ENCODE measurements around the gene CSF3R. TPM values are rescaled to one million over a fixed set of nuclear protein-coding genes. Genes with fewer than 3 reads are reported as not detected.

The CSF3R gene
- polyA plus RNA-seq, 3 donors = 270 to 1,537 (median 447) TPM

DNA sequence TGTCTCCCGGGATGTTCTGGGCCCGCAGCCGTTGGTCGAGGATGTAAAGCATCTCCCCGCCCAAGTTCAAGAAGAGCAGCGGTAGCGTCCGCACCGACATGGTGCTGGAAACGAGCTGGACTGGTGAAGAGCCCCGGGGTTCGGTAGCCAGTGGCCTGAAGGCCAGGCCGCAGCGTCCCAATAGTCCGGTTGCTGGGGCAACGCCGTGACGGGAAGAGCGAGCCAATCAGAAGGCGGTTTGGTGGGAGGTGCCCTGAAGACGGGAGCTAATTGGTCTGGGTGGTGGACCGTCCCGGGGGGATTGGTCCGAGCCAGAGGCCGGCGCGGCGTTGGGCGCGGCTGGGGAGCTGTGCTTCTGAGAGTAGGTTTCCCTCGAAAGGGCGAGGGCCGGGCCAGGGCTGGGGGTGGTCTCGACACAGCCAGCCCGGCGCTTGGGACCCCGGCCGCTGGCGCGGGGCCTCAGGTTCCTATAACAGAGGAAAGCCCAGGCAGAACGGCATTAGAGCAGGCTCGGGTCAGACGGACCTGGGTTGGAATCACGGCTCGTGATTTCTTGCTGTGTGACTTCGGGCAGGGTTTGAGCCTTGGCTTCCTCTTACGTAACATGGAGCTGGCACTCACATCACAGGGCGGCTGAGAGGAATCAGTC is 32.3 kb downstream of the CSF3R start, which contains the start of gene OSCP1:
TSS of gene OSCP1 (minus strand) at position 182 of the 649 bp plus-strand sequence. CDS start at position 100, 82 bp downstream.
- Histone ChIP-seq H3K9ac (ENCODE audit: insufficient read depth, low read length, poor library complexity, severe bottlenecking) (peak within 1 kb of the TSS; percentile 74), H3K9me3 (replicated peaks in 1 of 2; ENCODE audit: control insufficient read depth in 1 of 2, insufficient read depth in 1 of 2, low read length in 2 of 2) (no peaks in the 10 kb centered on the region), H3K36me3 (replicated peaks in 1 of 2; ENCODE audit: control insufficient read depth in 1 of 2, insufficient read depth in 2 of 2, low read length in 2 of 2) (peaks cover 9 to 16% of the 10 kb centered on the region in 2 donors), H3K4me2 (replicated peaks; ENCODE audit: extremely low read depth, low read length, poor library complexity, severe bottlenecking) (peak within 1 kb of the TSS; percentile 75), H3K79me2 (ENCODE audit: insufficient read depth, low read length) (no peaks in the 10 kb centered on the region), H3K27ac (ENCODE audit: low read depth in 1 of 2, low read length in 2 of 2) (peak within 1 kb of the TSS; percentile 85 to 94), H2AFZ (ENCODE audit: insufficient read depth, low read depth, low read length, poor library complexity, severe bottlenecking) (peak within 1 kb of the TSS; percentile 89), H3K4me1 (ENCODE audit: control insufficient read depth in 1 of 2, insufficient read depth in 2 of 2, low read length in 2 of 2) (peaks cover 28 to 36% of the 10 kb centered on the region in 2 donors), H3K4me3 (replicated peaks in 1 of 3; ENCODE audit: low read depth in 2 of 3, low read length in 3 of 3) (peak within 1 kb of the TSS; percentile 32 to 74 (median 48)), H3K27me3 (ENCODE audit: control insufficient read depth in 2 of 2, insufficient read depth in 2 of 2, low read length in 2 of 2) (no peaks in the 10 kb centered on the region), H4K20me1 (ENCODE audit: insufficient read depth, low read length) (no peaks in the 10 kb centered on the region)
- Mint-ChIP-seq H3K27ac (peak within 1 kb of the TSS; percentile 91 to 97 (median 96)), H3K4me3 (peak within 1 kb of the TSS; percentile 80 to 89), H3K4me1 (peaks cover 29% of the 10 kb centered on the region), H3K9me3 (no peaks in the 10 kb centered on the region), H3K36me3 (peaks cover 10 to 20% of the 10 kb centered on the region in 2 donors), H3K27me3 (ENCODE audit: low read depth in 3 of 3) (peaks cover 1 to 18% (median 3%) of the 10 kb centered on the region in 3 donors)
- under 1% methylated on average over 43 of the region's 48 CpGs for WGBS (ENCODE audit: insufficient coverage)
- DNase-seq = peak; percentile 95 to 97 (median 95)
- TF ChIP-seq, protein P1, sequence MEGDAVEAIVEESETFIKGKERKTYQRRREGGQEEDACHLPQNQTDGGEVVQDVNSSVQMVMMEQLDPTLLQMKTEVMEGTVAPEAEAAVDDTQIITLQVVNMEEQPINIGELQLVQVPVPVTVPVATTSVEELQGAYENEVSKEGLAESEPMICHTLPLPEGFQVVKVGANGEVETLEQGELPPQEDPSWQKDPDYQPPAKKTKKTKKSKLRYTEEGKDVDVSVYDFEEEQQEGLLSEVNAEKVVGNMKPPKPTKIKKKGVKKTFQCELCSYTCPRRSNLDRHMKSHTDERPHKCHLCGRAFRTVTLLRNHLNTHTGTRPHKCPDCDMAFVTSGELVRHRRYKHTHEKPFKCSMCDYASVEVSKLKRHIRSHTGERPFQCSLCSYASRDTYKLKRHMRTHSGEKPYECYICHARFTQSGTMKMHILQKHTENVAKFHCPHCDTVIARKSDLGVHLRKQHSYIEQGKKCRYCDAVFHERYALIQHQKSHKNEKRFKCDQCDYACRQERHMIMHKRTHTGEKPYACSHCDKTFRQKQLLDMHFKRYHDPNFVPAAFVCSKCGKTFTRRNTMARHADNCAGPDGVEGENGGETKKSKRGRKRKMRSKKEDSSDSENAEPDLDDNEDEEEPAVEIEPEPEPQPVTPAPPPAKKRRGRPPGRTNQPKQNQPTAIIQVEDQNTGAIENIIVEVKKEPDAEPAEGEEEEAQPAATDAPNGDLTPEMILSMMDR (IDR thresholded peaks at IDR 0.05) = no peak
- intact Hi-C loops (cut with micrococcal nuclease) = no loop called here

DNA sequence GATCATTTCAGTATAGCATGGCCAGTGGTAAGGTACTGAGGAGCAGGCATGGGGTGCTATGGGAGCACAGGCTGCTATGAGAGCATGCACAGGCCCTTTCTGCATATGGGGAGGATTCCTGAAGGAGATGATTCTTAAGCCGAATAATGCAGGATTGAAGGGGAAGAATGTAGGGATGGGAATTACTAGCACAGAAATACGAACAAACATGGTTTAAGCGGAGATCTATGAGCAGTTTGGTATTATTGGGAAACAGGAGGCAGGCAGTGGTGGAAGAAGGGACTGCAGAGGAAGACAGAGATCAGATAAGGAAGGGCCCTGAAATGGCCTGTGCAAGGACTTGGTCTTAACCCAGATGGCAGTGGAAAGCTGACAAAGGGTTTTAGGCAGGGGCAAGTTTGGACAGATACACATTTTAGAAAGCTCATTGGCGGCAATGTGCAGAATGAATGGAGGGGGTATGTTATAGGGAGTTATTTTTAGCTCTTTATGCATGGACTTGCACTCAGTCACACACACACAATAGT is 34.1 kb downstream of the CSF3R start:
- H3K9me3 ChIP-seq (replicated peaks in 1 of 2; ENCODE audit: control insufficient read depth in 1 of 2, insufficient read depth in 1 of 2, low read length in 2 of 2) = no peaks in the 10 kb centered on the region

More for the DNA sequence above, 34.1 kb downstream of the CSF3R start:
- H3K36me3 ChIP-seq (replicated peaks in 1 of 2; ENCODE audit: control insufficient read depth in 1 of 2, insufficient read depth in 2 of 2, low read length in 2 of 2) = no peaks in the 10 kb centered on the region
- Mint-ChIP-seq H3K4me1 (peaks cover 29% of the 10 kb centered on the region), H3K27me3 (ENCODE audit: low read depth in 3 of 3) (peaks cover 0 to 9% (median 0%) of the 10 kb centered on the region in 3 donors), H3K27ac (no peak overlapping the region), H3K4me3 (no peak overlapping the region), H3K9me3 (no peaks in the 10 kb centered on the region), H3K36me3 (peaks cover 0 to 5% of the 10 kb centered on the region in 2 donors)
- intact Hi-C loops (cut with micrococcal nuclease) = no loop called here
- 66% methylated on average over 3 of the region's 4 CpGs for WGBS (ENCODE audit: insufficient coverage)
- H2AFZ ChIP-seq (ENCODE audit: insufficient read depth, low read depth, low read length, poor library complexity, severe bottlenecking) = no peak overlapping the region
- TF ChIP-seq, protein P1 (IDR thresholded peaks at IDR 0.05) = no peak
- peaks cover 28 to 36% of the 10 kb centered on the region in 2 donors for H3K4me1 ChIP-seq (ENCODE audit: control insufficient read depth in 1 of 2, insufficient read depth in 2 of 2, low read length in 2 of 2)
- H3K27me3 ChIP-seq (ENCODE audit: control insufficient read depth in 2 of 2, insufficient read depth in 2 of 2, low read length in 2 of 2) = no peaks in the 10 kb centered on the region
- H3K9ac ChIP-seq (ENCODE audit: insufficient read depth, low read length, poor library complexity, severe bottlenecking) = no peak overlapping the region
- H3K27ac ChIP-seq (ENCODE audit: low read depth in 1 of 2, low read length in 2 of 2) = no peak overlapping the region
- H3K4me3 ChIP-seq (replicated peaks in 1 of 3; ENCODE audit: low read depth in 2 of 3, low read length in 3 of 3) = no peak overlapping the region
- no peaks in the 10 kb centered on the region for H4K20me1 ChIP-seq (ENCODE audit: insufficient read depth, low read length)
- DNase-seq = no peak
- no peak overlapping the region for H3K4me2 ChIP-seq (replicated peaks; ENCODE audit: extremely low read depth, low read length, poor library complexity, severe bottlenecking)
- no peaks in the 10 kb centered on the region for H3K79me2 ChIP-seq (ENCODE audit: insufficient read depth, low read length)
